Neuron (in vitro differentiated cells): Measurements from ENCODE around the gene EMC6.

Experiments
- H2AFZ ChIP-seq: one replicate; pipeline ENCODE4 v1.6.1; 2013; ENCODE audit warnings: low read depth, mild to moderate bottlenecking, inconsistent platforms, low read length, moderate library complexity
- H3K27me3 ChIP-seq: one replicate; pipeline ENCODE4 v1.6.1; 2013; ENCODE audit warnings: low read length; ENCODE audit not compliant: insufficient read depth
- H3K36me3 ChIP-seq: one replicate; pipeline ENCODE4 v1.6.1; 2013; ENCODE audit warnings: low read length; ENCODE audit not compliant: insufficient read depth
- H3K4me1 ChIP-seq: one replicate; pipeline ENCODE4 v1.6.1; 2013; ENCODE audit warnings: low read length; ENCODE audit not compliant: insufficient read depth
- H3K4me3 ChIP-seq: 2 replicates; pipeline ENCODE4 v1.5.1; 2013; ENCODE audit warnings: mild to moderate bottlenecking, low read length, moderate library complexity
- H3K9me3 ChIP-seq: one replicate; pipeline ENCODE4 v1.6.1; 2013; ENCODE audit warnings: low read length

EMC6 gene

DNA sequence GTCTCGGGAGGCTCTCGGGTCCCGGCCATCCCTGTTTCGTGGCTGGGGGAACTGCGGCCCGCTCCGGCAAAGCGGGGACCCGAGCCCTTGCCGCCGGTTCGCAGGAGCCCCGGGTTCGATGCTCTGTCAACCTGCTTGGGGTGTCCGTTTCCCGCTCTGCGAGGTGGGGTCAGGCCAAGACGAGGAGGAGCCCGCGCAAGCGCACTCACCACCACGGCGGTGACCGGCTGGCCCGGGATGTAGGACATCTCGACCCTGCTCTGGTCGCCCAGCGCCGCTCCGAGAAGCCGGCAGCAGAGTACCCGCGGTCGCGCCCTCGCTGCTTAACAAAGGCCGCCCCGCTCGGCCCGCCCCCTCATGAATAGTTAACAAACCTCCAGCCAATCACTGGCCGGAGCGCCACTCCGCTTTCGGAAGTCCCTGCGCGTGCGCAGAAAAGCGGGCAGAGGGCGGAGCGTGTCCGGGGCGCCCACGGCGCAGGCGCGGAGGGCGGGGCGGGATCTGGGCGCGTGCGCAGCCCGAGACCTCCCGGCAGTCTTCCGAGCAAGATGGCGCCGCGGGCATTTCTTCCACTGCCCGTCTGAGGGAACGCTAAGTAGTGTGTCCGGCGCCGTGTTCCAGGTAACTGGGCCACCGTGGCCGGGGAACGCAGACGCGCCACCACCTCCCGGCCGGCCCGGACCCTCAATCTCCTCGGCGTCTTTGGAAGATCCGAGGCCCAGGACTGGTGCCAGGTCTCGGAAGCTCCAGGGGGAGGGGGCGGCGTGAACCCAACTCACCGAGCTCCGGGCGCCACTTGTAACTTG lies at the start of gene EMC6, which contains the start of gene TAX1BP3:
EMC6 (plus strand) TSS at position 534 of the 806 bp plus-strand sequence. CDS start 335 bp downstream, outside the sequence.
TAX1BP3 (minus strand) TSS at position 300 of the 806 bp plus-strand sequence; CDS start at position 248, 52 bp downstream.
- Histone ChIP-seq H3K9me3 (no peaks in the 10 kb centered on the region), H2AFZ (peak within 1 kb of the TSS; percentile 91), H3K27me3 (no peaks in the 10 kb centered on the region), H3K36me3 (peaks cover 5% of the 10 kb centered on the region), H3K4me1 (peaks cover 14% of the 10 kb centered on the region), H3K4me3 (peak within 1 kb of the TSS; percentile 95)

DNA sequence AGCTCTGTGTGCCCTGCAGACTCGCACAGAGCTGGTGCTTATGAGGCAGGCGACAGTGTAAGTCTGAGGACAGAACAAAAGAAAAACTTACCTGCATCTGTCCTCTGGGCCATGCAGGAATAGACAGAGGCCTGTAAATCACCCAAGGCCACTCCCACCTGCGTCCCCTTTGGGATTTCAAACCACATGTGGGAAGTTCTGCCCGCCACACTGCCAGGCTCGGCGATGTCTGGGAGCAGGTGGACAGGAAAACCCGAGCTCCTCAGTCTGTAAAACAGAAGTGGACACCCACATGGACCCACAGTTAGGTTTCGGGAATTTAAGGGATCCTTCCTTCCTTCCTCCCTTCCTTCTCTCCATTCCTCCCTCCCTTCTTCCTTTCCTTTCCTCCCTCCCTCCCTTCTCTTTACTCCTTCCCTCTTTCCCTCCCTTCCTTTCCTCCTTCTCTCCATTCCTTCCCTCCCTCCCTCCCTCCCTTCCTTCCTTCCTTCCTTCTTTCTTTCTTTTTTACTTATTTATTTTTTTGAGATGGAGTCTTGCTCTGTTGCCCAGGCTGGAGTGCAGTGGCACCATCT lies 47.4 kb upstream of the EMC6 start:
- H3K4me3 ChIP-seq = no peak overlapping the region
- no peaks in the 10 kb centered on the region for H3K4me1 ChIP-seq
- no peaks in the 10 kb centered on the region for H3K27me3 ChIP-seq
- no peak overlapping the region for H2AFZ ChIP-seq
- H3K36me3 ChIP-seq = peaks cover 70% of the 10 kb centered on the region
- peaks cover 11% of the 10 kb centered on the region for H3K9me3 ChIP-seq

- Histone ChIP-seq H3K27me3 (no peaks in the 10 kb centered on the region), H2AFZ (no peak overlapping the region), H3K4me1 (no peaks in the 10 kb centered on the region), H3K4me3 (no peak overlapping the region), H3K9me3 (peaks cover 7% of the 10 kb centered on the region), H3K36me3 (peaks cover 66% of the 10 kb centered on the region)
Measured at GRCh38 chr17:3622977-3623594, 45.5 kb upstream of the EMC6 start.

- Histone ChIP-seq H3K27me3 (no peaks in the 10 kb centered on the region), H3K4me3 (no peak overlapping the region), H3K9me3 (no peaks in the 10 kb centered on the region), H3K4me1 (no peaks in the 10 kb centered on the region), H2AFZ (no peak overlapping the region), H3K36me3 (peaks cover 63% of the 10 kb centered on the region)
Measured at GRCh38 chr17:3626831-3627768, 41.5 kb upstream of the EMC6 start.

- Histone ChIP-seq H3K36me3 (peaks cover 64% of the 10 kb centered on the region), H3K4me3 (no peak overlapping the region), H3K4me1 (no peaks in the 10 kb centered on the region), H3K27me3 (no peaks in the 10 kb centered on the region), H3K9me3 (no peaks in the 10 kb centered on the region), H2AFZ (no peak overlapping the region)
Measured at GRCh38 chr17:3627769-3628167, 40.8 kb upstream of the EMC6 start.

GRCh38 chr17:3630781-3631180 lies 37.8 kb upstream of the EMC6 start:
- Histone ChIP-seq H3K4me3 (no peak overlapping the region), H3K4me1 (peaks cover 4% of the 10 kb centered on the region), H3K27me3 (no peaks in the 10 kb centered on the region), H3K9me3 (no peaks in the 10 kb centered on the region), H2AFZ (no peak overlapping the region), H3K36me3 (peaks cover 46% of the 10 kb centered on the region)

DNA sequence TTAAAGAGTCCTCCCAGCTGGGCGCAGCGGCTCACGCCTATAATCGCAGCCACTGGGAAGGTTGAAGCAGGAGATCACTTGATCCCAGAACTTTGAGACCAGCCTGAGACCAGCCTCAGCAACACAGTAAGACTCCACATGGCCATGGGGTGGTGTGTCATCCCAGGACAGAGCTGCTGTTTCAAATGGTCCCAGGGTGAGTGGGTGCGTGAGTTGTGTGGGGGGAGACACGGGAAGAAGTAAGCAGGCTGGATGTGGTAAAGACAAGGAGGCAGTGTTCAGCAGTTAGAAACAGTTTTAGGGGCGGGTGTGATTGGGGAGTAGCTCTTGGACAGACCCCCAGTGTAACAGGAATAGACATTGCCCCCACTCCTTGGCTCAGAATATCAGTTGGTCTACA lies 36.3 kb upstream of the EMC6 start:
- peaks cover 6% of the 10 kb centered on the region for H3K4me1 ChIP-seq
- H2AFZ ChIP-seq = no peak overlapping the region
- no peak overlapping the region for H3K4me3 ChIP-seq
- peaks cover 40% of the 10 kb centered on the region for H3K36me3 ChIP-seq
- H3K27me3 ChIP-seq = no peaks in the 10 kb centered on the region
- H3K9me3 ChIP-seq = no peaks in the 10 kb centered on the region

- Histone ChIP-seq H2AFZ (peak overlapping the region; percentile 95), H3K4me3 (peak overlapping the region; percentile 78), H3K36me3 (peaks cover 15% of the 10 kb centered on the region), H3K27me3 (no peaks in the 10 kb centered on the region), H3K9me3 (no peaks in the 10 kb centered on the region), H3K4me1 (peaks cover 16% of the 10 kb centered on the region)
Measured at GRCh38 chr17:3635474-3636153, 33.0 kb upstream of the EMC6 start.

DNA sequence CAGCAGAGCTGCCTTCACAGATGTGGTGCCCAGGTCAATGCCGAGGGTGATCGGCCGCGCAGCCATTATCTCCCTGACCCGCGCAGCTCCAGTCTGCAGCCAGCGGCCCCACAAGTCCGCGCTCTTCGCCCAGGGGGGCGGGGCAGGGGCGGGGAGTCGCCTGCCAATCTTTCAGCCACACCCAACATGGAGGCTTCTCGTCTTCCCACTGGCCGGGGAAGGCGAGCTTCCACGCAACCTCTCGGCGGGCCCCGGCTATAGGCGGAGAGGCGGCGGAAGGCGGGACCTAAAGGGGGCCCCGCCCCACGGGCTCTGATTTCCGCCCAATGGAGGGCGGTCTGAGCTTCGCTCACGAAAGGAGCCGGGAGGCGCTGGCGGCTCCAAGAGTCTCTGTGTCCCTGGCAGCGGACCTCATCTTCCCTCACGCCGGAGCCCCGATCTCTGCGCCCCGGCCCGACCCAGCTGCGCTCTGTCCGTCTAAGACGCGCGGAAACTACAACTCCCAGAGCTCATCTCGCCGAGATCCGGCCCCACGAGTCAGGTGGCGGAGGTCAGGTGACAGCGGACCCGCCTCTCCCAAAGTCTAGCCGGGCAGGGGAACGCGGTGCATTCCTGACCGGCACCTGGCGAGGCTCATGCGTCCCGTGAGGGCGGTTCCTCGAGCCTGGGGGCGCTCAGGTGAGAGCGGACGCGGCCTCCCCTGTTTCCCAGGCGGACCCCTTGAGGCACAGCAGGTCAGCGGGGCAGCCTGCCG lies 32.3 kb upstream of the EMC6 start, which contains the start of the genes CTNS and SHPK:
CTNS (plus strand) TSS at position 607 of the 754 bp plus-strand sequence. CDS start 3,447 bp downstream, outside the sequence.
SHPK (minus strand) TSS at position 97 of the 754 bp plus-strand sequence; CDS start at position 66, 31 bp downstream.
- Histone ChIP-seq H3K4me1 (peaks cover 22% of the 10 kb centered on the region), H3K27me3 (no peaks in the 10 kb centered on the region), H3K4me3 (peak within 1 kb of the TSS; percentile 78), H3K36me3 (peaks cover 13% of the 10 kb centered on the region), H2AFZ (peak within 1 kb of the TSS; percentile 95), H3K9me3 (no peaks in the 10 kb centered on the region)

GRCh38 chr17:3636908-3637373 lies 31.7 kb upstream of the EMC6 start:
- H3K36me3 ChIP-seq = peaks cover 13% of the 10 kb centered on the region
- no peaks in the 10 kb centered on the region for H3K27me3 ChIP-seq
- peak overlapping the region; percentile 78 for H3K4me3 ChIP-seq
- H2AFZ ChIP-seq = peak overlapping the region; percentile 95
- H3K4me1 ChIP-seq = peaks cover 22% of the 10 kb centered on the region
- H3K9me3 ChIP-seq = no peaks in the 10 kb centered on the region

DNA sequence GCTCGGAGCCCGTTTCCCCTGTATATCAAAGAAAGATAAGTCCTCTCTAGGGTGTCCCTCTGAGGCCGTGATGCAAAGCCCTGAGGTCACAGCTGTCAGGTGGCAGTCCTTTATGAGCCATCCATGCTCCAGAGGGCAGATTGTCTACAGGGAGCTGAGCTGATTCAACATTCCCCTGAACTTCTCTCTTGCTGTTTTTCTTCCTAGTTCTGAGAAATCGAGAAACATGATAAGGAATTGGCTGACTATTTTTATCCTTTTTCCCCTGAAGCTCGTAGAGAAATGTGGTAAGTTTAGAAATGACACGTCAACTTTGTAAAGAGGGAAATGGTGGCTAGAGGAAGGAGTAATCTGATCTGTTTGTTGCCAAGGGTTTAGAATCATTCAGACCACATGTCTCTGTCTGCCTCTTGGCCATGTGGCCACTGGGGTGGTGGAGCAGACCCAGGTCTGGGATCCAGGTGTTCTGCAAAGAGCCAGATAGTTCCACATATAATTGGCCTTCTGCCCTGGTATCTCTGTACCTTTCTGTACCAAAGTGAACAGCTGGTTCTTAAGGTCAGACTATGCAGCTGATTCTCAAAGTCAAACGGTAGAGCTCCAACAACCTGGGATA lies 28.5 kb upstream of the EMC6 start:
- Histone ChIP-seq H3K4me1 (peaks cover 22% of the 10 kb centered on the region), H2AFZ (no peak overlapping the region), H3K27me3 (no peaks in the 10 kb centered on the region), H3K36me3 (peaks cover 14% of the 10 kb centered on the region), H3K4me3 (no peak overlapping the region), H3K9me3 (no peaks in the 10 kb centered on the region)
